Testis (tissue), 3 donors: ENCODE data around the gene B4GALNT1. TPM values are rescaled to one million over a fixed set of nuclear protein-coding genes. Genes with fewer than 3 reads are reported as not detected.

Source experiments
- DNase-seq: peaks from one replicate; pipeline ENCODE4 v3.0.0-alpha.2; 2019
- H3K27ac ChIP-seq, 2 donors: fragments of 200-600 bp; sonication (generic); one replicate each; pipeline ENCODE4 v1.5.1; 2019
- H3K27me3 ChIP-seq: fragments of 200-600 bp; sonication (generic); one replicate; pipeline ENCODE4 v1.5.1; 2019
- H3K36me3 ChIP-seq: fragments of 200-600 bp; sonication (generic); one replicate; pipeline ENCODE4 v1.5.1; 2017; ENCODE audit warnings: low read depth; ENCODE audit errors: missing control alignments
- H3K4me1 ChIP-seq: fragments of 200-600 bp; sonication (generic); one replicate; pipeline ENCODE4 v1.5.1; 2019
- H3K4me3 ChIP-seq, 2 donors: fragments of 200-600 bp; sonication (generic); one replicate each; pipeline ENCODE4 v1.5.1; 2017 to 2019
- H3K9me3 ChIP-seq: fragments of 200-600 bp; sonication (generic); one replicate; pipeline ENCODE4 v1.5.1; 2017
- CTCF ChIP-seq, 3 experiments: fragments of 450-650 bp in 2 of 3; fragments of 200-600 bp in 1 of 3; sonication (generic) in 1 of 3; IDR thresholded peaks; one replicate each; pipeline ENCODE4 v1.5.1; 2016 to 2019; ENCODE audit warnings: antibody characterized with exemption in 3 of 3, mild to moderate bottlenecking in 2 of 3, moderate library complexity in 1 of 3
- POLR2A ChIP-seq: fragments of 450-650 bp; IDR thresholded peaks from one replicate; pipeline ENCODE4 v1.6.1; 2017; ENCODE audit warnings: antibody characterized with exemption, mild to moderate bottlenecking, moderate library complexity
- WGBS, 2 donors: methylation state at CpG; one replicate each; pipeline ENCODE4 v1.1.5; 2018; 5-methylcytosine and 5-hydroxymethylcytosine counted together
- intact Hi-C: fragments of 100-400 bp; cut with DNase I; formaldehyde crosslinking; loops from one replicate; pipeline ENCODE4 v1.15.1; 2023; ENCODE audit warnings: low total_unique reads
- polyA plus RNA-seq: library from polyadenylated mRNA; stranded (reverse); fragments of 350-450 nt; fragmentation: Illumina TruSeq; extraction: RNeasy Lipid Tissue Mini Kit (QIAGEN cat#74804); gene quantifications from one replicate; pipeline ENCODE4 v1.2.3, GENCODE V29; 2014; ENCODE audit warnings: low read depth, low replicate concordance; ENCODE audit not compliant: insufficient read depth
- total RNA-seq, 2 donors: library from RNA; depleted of rRNA; stranded (reverse); fragments of >200 nt; gene quantifications; one replicate each; pipeline ENCODE4 v1.2.3, GENCODE V29; 2016

Gene B4GALNT1
- total and polyA plus RNA-seq, 3 donors from 2014 or later = 1.8 to 3.2 (median 2.3) TPM

DNA sequence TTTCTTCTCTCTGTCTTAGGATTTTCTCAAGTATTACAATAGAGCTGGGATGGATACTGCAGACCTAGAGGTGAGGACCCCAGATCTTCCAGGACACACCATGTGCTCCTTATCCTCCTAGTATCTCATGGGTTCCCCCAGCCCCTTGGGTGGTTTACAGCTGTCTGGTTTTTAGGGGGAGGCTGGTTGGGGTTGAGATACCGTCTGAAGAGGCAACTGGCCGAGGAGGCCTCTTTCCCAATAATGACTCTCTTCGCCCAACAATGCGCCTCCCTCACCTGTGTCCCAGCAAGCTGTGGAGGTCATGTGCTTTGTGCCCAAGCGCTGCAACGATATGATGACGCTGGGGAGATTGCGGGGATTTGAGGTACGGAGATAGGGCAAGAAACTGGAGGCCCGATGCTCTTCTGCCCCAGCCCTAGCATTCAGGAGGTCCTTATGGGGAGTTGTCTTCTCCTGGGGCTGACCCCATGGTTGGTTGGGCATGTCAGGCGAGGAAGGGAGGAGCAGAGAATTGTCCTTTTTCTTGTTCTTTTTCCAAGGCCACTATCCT is 18.0 kb downstream of the B4GALNT1 start:
- H3K27ac ChIP-seq = no peak overlapping the region

GRCh38 chr12:57614178-57614947 is 18.6 kb downstream of the B4GALNT1 start:
- H3K4me3 ChIP-seq = no peak overlapping the region

More for the DNA sequence above, 18.0 kb downstream of the B4GALNT1 start:
- H3K4me1 ChIP-seq = peaks cover 10% of the 10 kb centered on the region
- H3K36me3 ChIP-seq = no peaks in the 10 kb centered on the region
- no peak overlapping the region for H3K4me3 ChIP-seq
- H3K9me3 ChIP-seq = no peaks in the 10 kb centered on the region
- WGBS, 2 donors = 80 to 84% methylated on average over 11 of the region's 11 CpGs
- no peaks in the 10 kb centered on the region for H3K27me3 ChIP-seq
- no peak for DNase-seq
- intact Hi-C loops = no loop called here
- TF ChIP-seq CTCF (IDR thresholded peaks at IDR 0.05) (no peak), POLR2A (no peak)

GRCh38 chr12:57613427-57614109 is 19.4 kb downstream of the B4GALNT1 start:
- Histone ChIP-seq H3K36me3 (no peaks in the 10 kb centered on the region), H3K27me3 (no peaks in the 10 kb centered on the region), H3K27ac (no peak overlapping the region), H3K9me3 (no peaks in the 10 kb centered on the region), H3K4me1 (peaks cover 10% of the 10 kb centered on the region), H3K4me3 (no peak overlapping the region)
- intact Hi-C loops = no loop called here
- no peak for DNase-seq
- WGBS, 2 donors = 63 to 69% methylated on average over 10 of the region's 10 CpGs
- TF ChIP-seq POLR2A (no peak), CTCF (IDR thresholded peaks at IDR 0.05) (no peak)

More at GRCh38 chr12:57614178-57614947, 18.6 kb downstream of the B4GALNT1 start:
- Histone ChIP-seq H3K27me3 (no peaks in the 10 kb centered on the region), H3K36me3 (no peaks in the 10 kb centered on the region), H3K9me3 (no peaks in the 10 kb centered on the region), H3K27ac (no peak overlapping the region), H3K4me1 (peaks cover 6% of the 10 kb centered on the region)
- peak; percentile 60 for DNase-seq
- TF ChIP-seq CTCF (IDR thresholded peaks at IDR 0.05) (no peak), POLR2A (no peak)
- 37 to 61% methylated on average over 10 to 14 of the region's 14 CpGs for WGBS, 2 donors
- intact Hi-C loops = no loop called here

DNA sequence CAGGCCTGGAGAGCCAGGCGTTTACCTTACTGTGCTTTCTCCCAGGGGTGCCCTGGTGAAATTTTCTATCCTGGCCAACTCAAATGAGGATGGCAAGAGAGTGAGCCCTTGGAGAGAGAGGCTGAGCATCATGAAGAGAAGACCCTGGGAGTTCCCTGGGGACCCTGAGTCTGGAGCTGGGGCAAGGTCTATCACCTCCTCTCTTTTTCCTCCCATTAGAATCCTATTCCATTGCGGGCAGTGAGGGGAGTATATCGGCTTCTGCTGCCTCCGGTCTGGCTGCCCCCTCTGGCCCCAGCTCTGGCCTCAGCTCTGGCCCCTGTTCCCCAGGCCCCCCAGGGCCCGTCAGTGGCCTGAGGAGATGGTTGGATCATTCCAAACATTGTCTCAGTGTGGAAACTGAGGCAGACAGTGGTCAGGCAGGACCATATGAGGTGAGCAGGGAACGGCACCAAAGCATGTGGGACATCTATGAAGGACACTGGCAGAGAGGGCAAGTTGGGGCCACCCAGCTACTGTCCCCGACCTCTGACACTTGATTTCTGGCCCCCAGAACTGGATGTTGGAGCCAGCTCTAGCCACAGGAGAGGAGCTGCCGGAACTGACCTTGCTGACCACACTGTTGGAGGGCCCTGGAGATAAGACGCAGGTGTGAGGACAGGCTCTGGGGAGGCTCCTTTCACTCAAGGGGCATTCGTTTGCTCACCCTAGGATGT is 20.1 kb downstream of the B4GALNT1 start:
- Histone ChIP-seq H3K4me3 (no peak overlapping the region), H3K9me3 (no peaks in the 10 kb centered on the region), H3K4me1 (peaks cover 10% of the 10 kb centered on the region), H3K36me3 (no peaks in the 10 kb centered on the region), H3K27ac (no peak overlapping the region), H3K27me3 (no peaks in the 10 kb centered on the region)
- no peak for DNase-seq
- WGBS, 2 donors = 80 to 85% methylated on average over 7 to 10 of the region's 10 CpGs
- intact Hi-C loops = no loop called here
- TF ChIP-seq CTCF (IDR thresholded peaks at IDR 0.05) (no peak), POLR2A (no peak)
